Measurements from ENCODE around the gene STOML1.

DNA sequence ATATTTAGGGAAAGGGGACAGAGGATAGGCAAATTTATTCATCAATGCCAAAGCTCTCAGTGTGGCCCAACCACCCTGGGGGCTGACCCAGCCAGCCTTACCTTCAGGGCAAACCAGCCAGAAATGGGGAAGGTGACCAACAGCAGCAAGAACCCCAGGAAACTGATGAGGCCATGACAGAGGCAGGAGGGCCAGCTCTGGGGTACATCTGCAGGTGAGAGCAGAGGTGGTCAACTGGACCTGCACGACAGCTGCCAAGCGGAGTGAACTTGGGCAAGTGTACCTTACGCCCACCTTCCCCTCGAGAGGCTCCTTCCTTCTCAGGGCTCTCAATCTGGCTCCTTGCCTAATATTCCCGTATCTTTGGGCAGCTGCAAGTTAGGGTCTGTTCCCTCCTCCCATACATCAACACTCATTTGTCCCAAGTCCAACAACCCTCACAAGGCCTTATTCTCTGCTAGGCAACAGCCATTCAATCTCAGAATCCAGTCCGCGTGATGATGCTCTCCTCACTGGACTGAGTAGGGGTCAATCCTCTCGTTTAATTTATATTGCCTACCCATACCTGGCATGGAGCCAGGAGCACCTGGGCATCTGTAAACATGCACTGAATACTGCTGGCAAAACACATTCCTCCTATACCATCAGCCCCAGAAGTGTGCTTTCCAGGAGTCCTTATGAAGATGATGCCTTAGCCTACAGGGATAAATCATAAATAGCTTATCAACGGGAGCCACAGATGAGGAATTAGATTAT lies 1.7 kb downstream of the STOML1 start:
- TF ChIP-seq, protein P1, sequence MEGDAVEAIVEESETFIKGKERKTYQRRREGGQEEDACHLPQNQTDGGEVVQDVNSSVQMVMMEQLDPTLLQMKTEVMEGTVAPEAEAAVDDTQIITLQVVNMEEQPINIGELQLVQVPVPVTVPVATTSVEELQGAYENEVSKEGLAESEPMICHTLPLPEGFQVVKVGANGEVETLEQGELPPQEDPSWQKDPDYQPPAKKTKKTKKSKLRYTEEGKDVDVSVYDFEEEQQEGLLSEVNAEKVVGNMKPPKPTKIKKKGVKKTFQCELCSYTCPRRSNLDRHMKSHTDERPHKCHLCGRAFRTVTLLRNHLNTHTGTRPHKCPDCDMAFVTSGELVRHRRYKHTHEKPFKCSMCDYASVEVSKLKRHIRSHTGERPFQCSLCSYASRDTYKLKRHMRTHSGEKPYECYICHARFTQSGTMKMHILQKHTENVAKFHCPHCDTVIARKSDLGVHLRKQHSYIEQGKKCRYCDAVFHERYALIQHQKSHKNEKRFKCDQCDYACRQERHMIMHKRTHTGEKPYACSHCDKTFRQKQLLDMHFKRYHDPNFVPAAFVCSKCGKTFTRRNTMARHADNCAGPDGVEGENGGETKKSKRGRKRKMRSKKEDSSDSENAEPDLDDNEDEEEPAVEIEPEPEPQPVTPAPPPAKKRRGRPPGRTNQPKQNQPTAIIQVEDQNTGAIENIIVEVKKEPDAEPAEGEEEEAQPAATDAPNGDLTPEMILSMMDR (conservative IDR thresholded peaks at IDR 0.05; ENCODE audit: low read depth, low read length), result no peak
- TF ChIP-seq EZH2 (IDR thresholded peaks at IDR 0.05; ENCODE audit: low read length, unreplicated experiment), result no peak
- TF ChIP-seq EZH2phosphoT487 (IDR thresholded peaks at IDR 0.05; ENCODE audit: borderline replicate concordance, low read length), result no peak

Measured in PC-3 (cell line).